Epithelial cell of alveolus of lung (primary cell): ENCODE measurements around the gene GGT1. TPM values are rescaled to one million over a fixed set of nuclear protein-coding genes. Genes with fewer than 3 reads are reported as not detected.

Source experiments
- total RNA-seq: library from RNA; depleted of rRNA; stranded (reverse); fragments of >200 nt; gene quantifications from 2 replicates; pipeline ENCODE4 v1.2.1, GENCODE V29; 2015

GGT1 gene
- total RNA-seq, result 1.4 and 2.5 TPM in 2 replicates

DNA sequence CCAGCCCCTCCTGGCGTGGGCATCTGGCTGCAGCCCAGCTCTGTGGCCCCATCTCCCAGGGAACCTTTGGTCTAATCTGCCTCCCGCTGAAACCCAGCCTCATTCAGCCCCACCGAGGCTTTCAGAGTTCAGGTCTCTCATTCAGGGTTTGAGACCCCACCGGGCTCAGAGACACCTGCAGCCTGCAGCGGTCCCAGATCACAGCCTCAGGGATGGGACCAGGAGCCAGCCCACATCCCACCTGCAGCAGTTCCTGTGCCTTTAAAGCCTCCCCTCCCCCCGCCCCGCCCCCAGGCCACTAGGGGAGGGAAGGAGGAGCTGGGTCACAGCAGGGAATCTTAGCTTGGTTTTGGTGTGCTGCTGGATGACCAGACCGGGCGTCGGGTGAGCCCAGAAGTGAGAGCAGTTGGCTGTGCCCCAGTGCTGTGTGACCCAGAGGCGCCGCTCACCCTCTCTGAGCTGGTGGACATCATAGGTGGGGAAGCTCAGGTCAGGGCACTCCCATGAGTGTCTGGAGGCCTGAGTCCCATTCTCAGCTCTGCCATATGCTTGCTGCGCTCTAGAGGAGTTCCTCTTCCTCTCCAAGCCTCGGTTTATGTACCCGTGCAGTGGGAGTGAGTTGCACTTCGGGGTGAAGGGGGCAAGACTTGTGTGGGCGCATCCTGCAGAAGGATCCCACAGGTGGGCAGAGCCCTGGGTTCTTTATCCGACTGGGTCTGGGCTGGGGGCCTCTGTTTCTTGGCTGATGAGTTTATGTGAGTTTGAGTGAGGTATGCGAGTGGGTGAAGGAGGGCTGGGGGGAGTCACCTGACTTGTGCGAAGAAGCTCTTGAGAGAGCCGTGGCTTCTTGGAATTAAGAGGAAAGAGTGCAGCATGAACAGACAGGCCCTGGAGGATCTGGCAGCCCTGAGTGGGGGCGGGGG is at the start of gene GGT1:
GGT1 (plus strand) TSS at position 347 of the 923 bp plus-strand sequence. CDS start 7,889 bp downstream, outside the sequence.

DNA sequence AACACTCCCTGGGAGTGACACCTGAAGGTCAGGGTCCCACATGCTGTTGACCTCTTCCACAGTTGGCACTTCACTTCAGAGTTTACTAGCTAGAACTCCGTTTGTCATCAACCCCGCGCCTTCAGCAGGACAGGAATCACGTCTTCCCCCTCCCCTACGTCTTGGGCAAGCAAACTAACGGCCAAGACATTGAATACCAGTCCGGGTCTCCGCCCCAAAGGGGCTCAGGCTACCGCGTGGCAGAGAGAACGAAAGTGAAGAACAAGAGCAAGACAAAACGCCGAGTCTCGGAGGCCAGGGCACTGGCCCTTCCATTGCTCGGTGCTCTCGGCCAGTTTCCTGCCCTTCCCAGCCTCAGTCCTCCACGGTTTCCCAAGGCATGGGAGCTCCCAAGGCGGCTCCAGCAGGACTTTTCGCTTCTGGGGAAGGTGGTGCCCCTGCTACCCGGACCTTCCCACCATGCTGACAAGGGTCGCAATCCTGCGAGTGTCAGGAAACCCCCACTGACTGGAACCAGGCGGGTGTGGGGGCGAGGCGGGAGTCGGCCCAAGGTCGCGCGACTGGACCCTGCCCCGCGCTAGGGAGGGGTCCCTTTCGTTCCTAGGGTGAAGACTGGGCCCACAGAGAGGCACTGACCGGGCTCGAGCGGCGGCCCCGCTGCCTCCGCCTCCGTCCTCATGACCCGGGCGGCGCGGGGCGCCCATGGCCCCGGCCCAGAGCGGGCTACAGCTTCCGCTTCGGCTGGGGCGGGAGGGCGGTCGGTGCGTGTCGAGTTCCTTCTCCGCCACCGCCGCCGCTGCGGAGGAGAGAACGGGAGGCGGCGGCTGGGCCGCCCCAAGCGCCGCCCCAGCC is 48.5 kb upstream of the GGT1 start, which contains the start of gene GUCD1:
GUCD1 (minus strand) TSS at position 826 of the 852 bp plus-strand sequence; CDS start at position 679, 147 bp downstream.

DNA sequence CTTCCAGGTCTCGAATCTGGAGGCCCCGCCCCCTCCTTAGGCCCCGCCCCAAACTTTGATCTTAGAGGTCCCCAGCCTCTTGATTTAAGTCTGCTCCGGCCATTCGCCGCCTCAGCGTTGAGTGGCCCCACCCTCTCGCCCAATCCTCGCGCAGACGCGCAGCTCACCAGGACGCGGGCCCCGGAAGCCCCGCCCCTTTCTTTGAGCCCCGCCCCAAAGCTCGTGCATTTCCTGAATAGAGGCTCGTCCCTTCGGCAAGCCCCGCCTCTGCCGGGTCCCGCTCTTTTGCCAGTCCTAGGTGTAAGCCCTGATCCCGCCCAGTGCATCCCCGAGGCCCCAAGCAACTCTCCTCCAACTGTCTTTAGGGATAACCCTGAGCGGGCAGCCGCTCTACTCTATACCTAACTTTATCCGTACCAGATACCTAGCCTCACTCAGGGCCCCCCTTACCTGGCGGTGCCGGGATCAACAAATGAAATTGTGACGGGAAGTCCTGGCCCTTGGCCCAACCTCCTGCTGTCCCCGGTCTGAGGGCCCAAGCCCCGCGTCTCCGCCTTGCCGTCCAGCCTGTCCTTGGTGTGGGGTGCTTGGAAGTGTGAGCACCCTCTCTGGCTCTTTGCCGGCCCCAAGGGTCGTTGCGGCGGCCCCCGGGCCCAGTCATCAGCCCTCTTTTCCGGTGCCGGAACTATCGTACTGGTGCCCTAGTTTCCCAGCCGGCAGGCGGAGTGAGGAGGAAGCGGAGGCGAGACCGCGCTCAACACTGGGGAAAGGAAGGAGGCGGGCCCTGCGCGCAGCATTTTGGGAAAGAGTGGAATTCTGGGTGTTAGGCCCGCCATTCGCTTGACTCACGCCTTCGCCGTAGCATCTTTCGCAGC is 47.6 kb upstream of the GGT1 start, which contains the start of gene SNRPD3:
SNRPD3 (plus strand) TSS at position 835 of the 875 bp plus-strand sequence. CDS start 1,676 bp downstream, outside the sequence.

DNA sequence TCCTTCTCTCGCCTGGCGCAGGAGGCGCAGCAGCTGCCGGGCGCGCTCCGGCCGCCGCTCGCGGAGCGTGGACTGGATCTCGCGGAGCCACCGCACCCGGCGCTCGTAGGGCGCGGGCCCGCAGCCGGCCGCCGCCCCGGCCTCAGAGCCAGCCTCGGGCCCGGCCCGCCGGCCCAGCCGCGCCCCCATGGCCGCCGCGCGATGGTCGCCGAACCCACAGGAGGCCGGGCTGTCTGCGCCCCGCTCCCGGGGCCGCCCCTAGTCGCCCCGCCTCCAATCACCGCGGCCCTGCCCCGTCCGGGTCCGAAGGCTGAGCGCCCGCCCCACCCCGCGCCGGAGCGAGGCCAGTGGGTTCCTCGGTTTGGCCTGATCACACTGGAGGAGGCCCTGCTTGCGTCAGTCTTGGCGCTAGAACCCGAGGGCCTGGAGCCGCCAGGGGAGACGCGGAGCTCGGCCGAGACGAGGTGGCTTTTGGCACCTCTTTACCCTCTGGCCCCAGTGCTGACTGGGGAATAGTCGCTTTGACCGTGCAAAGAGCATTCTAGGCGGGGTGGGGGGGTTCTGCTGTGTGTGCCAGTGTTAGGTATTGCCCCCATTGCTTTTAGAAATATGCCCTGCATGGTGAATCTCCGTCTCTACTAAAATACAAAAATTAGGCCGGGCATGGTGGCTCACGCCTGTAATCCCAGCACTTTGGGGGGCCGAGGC is 10.0 kb upstream of the GGT1 start, which contains the start of gene LRRC75B:
LRRC75B (minus strand) TSS at position 223 of the 708 bp plus-strand sequence; CDS start at position 189, 34 bp downstream.

Other genes with a start within 250 kb of the GGT1 start
- gene ADORA2A, start 175.6 kb upstream of the GGT1 start, total RNA-seq, result 0.26 and 7.0 TPM in 2 replicates
- 0.13 TPM in 1 of 2 replicates, not detected in the other for gene UPB1, start 107.9 kb upstream of the GGT1 start, total RNA-seq
- gene GUCD1, start 48.1 kb upstream of the GGT1 start, total RNA-seq, result 97.6 and 110 TPM in 2 replicates
- 125 and 170 TPM in 2 replicates for gene SNRPD3, start 47.2 kb upstream of the GGT1 start, total RNA-seq
- gene LRRC75B, start 10.1 kb upstream of the GGT1 start, total RNA-seq, result 11.7 and 12.5 TPM in 2 replicates
- not detected in 2 replicates for gene PIWIL3, start 171.5 kb downstream of the GGT1 start, total RNA-seq
- not detected in 2 replicates for gene SGSM1, start 203.0 kb downstream of the GGT1 start, total RNA-seq